SK-N-SH (cell line): ENCODE data around the gene ALG3.

Experiments
- CTCF ChIP-seq: fragments of 200-600 bp; sonication (generic); IDR thresholded peaks from 2 replicates; pipeline ENCODE4 v1.6.1; 2017; ENCODE audit warnings: antibody characterized with exemption, mild to moderate bottlenecking, moderate library complexity
- RXRA ChIP-seq: IDR thresholded peaks from 2 replicates; pipeline ENCODE4 v1.4.0; 2012; ENCODE audit warnings: low read depth, mild to moderate bottlenecking, borderline replicate concordance
- TAF1 ChIP-seq: IDR thresholded peaks from 2 replicates; pipeline ENCODE4 v1.6.1; 2012; ENCODE audit warnings: low read depth, mild to moderate bottlenecking, low read length, moderate library complexity, borderline replicate concordance

- TF ChIP-seq CTCF (no peak), RXRA (no peak), TAF1 (no peak)
Measured at GRCh38 chr3:184260724-184261269, 12.0 kb upstream of the ALG3 start.
